ENCODE results near the gene FAM170A. TPM values are rescaled to one million over a fixed set of nuclear protein-coding genes. Genes with fewer than 3 reads are reported as not detected.

The FAM170A gene
- total and polyA plus RNA-seq, 8 donors, result not detected

DNA sequence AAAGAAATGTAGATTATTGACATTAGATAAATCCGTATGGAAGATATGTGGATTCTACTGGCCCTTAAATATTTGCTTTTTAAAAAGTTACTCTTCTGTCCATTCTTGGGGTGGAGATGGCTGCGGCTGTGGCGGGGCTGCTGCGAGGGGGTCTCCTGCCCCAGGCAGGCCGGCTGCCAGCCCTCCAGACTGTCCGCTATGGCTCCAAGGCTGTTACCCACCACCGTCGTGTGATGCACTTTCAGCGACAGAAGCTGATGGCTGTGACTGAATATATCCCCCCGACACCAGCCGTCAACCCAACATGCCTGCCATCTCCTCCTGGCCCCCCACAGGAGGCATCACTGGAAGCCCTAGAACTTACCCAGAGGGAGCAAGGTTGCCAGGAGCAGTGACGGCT, 50.7 kb downstream of the FAM170A start:
- Histone ChIP-seq H3K27me3 (no peaks in the 10 kb centered on the region), H3K27ac (no peak overlapping the region), H3K36me3 (no peaks in the 10 kb centered on the region), H3K4me1 (no peaks in the 10 kb centered on the region), H3K9me3 (peaks cover 0 to 2% of the 10 kb centered on the region in 2 donors), H3K4me3 (no peak overlapping the region)
- TF ChIP-seq, protein P1, sequence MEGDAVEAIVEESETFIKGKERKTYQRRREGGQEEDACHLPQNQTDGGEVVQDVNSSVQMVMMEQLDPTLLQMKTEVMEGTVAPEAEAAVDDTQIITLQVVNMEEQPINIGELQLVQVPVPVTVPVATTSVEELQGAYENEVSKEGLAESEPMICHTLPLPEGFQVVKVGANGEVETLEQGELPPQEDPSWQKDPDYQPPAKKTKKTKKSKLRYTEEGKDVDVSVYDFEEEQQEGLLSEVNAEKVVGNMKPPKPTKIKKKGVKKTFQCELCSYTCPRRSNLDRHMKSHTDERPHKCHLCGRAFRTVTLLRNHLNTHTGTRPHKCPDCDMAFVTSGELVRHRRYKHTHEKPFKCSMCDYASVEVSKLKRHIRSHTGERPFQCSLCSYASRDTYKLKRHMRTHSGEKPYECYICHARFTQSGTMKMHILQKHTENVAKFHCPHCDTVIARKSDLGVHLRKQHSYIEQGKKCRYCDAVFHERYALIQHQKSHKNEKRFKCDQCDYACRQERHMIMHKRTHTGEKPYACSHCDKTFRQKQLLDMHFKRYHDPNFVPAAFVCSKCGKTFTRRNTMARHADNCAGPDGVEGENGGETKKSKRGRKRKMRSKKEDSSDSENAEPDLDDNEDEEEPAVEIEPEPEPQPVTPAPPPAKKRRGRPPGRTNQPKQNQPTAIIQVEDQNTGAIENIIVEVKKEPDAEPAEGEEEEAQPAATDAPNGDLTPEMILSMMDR (IDR thresholded peaks at IDR 0.05), result no peak
- intact Hi-C loops (cut with DNase I), result no loop called here
- DNase-seq (peak in 1 of 4 donors; percentile 63), ATAC-seq (no peak)

DNA sequence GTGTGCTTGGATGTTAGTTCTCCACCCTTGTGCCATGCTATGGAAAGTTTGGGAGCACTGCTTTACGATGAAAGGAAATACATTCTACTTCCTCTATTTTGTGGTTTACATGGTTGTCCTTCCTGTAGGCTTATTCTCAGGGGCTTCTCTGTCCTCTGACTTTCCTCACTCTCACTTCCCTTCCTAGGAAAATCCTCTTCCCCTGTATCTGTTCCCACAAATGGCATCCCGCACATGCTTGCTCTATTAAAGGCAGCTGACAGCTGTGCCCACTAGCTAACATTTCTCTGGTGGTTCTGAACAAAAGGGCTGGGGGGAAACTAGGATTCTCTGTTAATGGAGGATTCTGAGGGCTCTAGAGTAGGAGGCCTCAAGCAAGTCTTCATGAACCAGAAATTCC, 52.4 kb downstream of the FAM170A start:
- ATAC-seq (no peak), DNase-seq (no peak)
- Histone ChIP-seq H3K36me3 (no peaks in the 10 kb centered on the region), H3K4me1 (no peaks in the 10 kb centered on the region), H3K9me3 (peaks cover 0 to 2% of the 10 kb centered on the region in 2 donors), H3K4me3 (no peak overlapping the region), H3K27ac (no peak overlapping the region), H3K27me3 (no peaks in the 10 kb centered on the region)
- TF ChIP-seq, protein P1 (IDR thresholded peaks at IDR 0.05), result no peak
- intact Hi-C loops (cut with DNase I), result no loop called here

DNA sequence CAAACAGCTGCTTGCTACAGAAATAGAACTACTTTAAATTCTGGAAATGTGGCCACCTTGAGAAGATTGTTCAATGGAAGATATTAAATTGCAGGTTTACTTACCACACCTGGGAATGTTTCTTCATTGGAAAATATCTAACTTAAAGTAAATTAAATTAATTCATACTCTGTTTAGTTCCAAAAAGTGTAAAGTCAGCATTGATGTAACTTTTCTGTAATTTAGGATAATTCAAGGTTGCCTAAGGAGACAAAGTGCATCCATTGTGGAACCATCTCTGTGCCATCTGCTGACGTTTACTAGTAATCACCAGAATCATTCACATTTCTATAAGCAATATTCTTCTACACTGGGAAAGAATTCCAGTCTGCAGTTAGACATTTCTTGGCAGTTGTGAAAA, 53.0 kb downstream of the FAM170A start:
- peaks cover 0 to 2% of the 10 kb centered on the region in 2 donors for H3K9me3 ChIP-seq
- no peak overlapping the region for H3K27ac ChIP-seq
- ATAC-seq (no peak), DNase-seq (no peak)
- no peaks in the 10 kb centered on the region for H3K27me3 ChIP-seq
- intact Hi-C loops (cut with DNase I), result no loop called here
- TF ChIP-seq, protein P1 (IDR thresholded peaks at IDR 0.05), result no peak
- H3K4me3 ChIP-seq, result no peak overlapping the region
- H3K36me3 ChIP-seq, result no peaks in the 10 kb centered on the region
- H3K4me1 ChIP-seq, result no peaks in the 10 kb centered on the region

Other genes with a start within 250 kb of the FAM170A start
- gene HSD17B4, start 177.1 kb upstream of the FAM170A start, total RNA-seq, result 100 to 1,000 TPM; 351 to 413 TPM
- gene HSD17B4, start 177.1 kb upstream of the FAM170A start, polyA plus RNA-seq (ENCODE audit: insufficient read length in 6 of 6), result 100 to 1,000 TPM; 162 to 242 (median 201) TPM

Data from left lung (tissue), 10 donors.